CD8-positive, alpha-beta memory T cell (primary cell): ENCODE measurements around the gene SPATS2L. TPM values are rescaled to one million over a fixed set of nuclear protein-coding genes. Genes with fewer than 3 reads are reported as not detected.
A peak's percentile ranks its signal among the peaks of the same experiment; 100 is the strongest.

Source experiments
- CTCF ChIA-PET: fragments of 350-600 bp; sonication (Branson Sonifier 250); formaldehyde crosslinking; loops from one replicate; lab custom pipeline; 2021; ENCODE audit warnings: antibody characterized with exemption; lab: Charles Lee
- POLR2A ChIA-PET: fragments of 350-600 bp; sonication (Branson Sonifier 250); formaldehyde crosslinking; loops from one replicate; lab custom pipeline; 2021; ENCODE audit warnings: antibody characterized with exemption; lab: Charles Lee
- DNase-seq, 5 donors: peaks; one replicate each; pipeline versions ENCODE4 v3.0.0 to v3.0.0-alpha.2; 2020 to 2022; ENCODE audit warnings: mixed read lengths in 1 of 5
- H3K27ac ChIP-seq: one replicate; pipeline ENCODE4 v1.7.0; 2013; ENCODE audit warnings: low read depth, mild to moderate bottlenecking, low read length, moderate library complexity
- H3K27me3 ChIP-seq: 2 replicates; pipeline ENCODE4 v1.7.0; 2013; ENCODE audit warnings: low read length, mild to moderate bottlenecking; ENCODE audit not compliant: insufficient read depth, poor library complexity, severe bottlenecking
- H3K36me3 ChIP-seq: 2 replicates; pipeline ENCODE4 v1.7.0; 2013; ENCODE audit warnings: mild to moderate bottlenecking, low read length, moderate library complexity; ENCODE audit not compliant: insufficient read depth
- H3K4me1 ChIP-seq: 2 replicates; pipeline ENCODE4 v1.7.0; 2013; ENCODE audit warnings: mild to moderate bottlenecking, low read length, moderate library complexity; ENCODE audit not compliant: insufficient read depth
- H3K4me3 ChIP-seq: 2 replicates; pipeline ENCODE4 v1.7.0; 2013; ENCODE audit warnings: mild to moderate bottlenecking, low read length
- H3K9me3 ChIP-seq: 2 replicates; pipeline ENCODE4 v1.7.0; 2013; ENCODE audit warnings: mild to moderate bottlenecking, low read length
- H3K27ac Mint-ChIP-seq, 8 donors: one replicate each; pipeline ENCODE4 v1.8.0; 2020 to 2021; ENCODE audit warnings: mixed read lengths in 8 of 8, mild to moderate bottlenecking in 6 of 8, inconsistent platforms in 3 of 8, moderate library complexity in 3 of 8
- H3K27me3 Mint-ChIP-seq, 2 donors: one replicate each; pipeline ENCODE4 v1.8.0; 2020 to 2021; ENCODE audit warnings: mixed read lengths in 2 of 2, mild to moderate bottlenecking in 1 of 2, moderate library complexity in 1 of 2
- H3K36me3 Mint-ChIP-seq, 3 donors: one replicate each; pipeline ENCODE4 v1.8.0; 2020 to 2021; ENCODE audit warnings: mixed read lengths in 3 of 3, inconsistent platforms in 1 of 3, mild to moderate bottlenecking in 1 of 3
- H3K4me1 Mint-ChIP-seq, 3 donors: one replicate each; pipeline ENCODE4 v1.8.0; 2020 to 2021; ENCODE audit warnings: mixed read lengths in 3 of 3, inconsistent platforms in 1 of 3, mild to moderate bottlenecking in 1 of 3
- H3K4me3 Mint-ChIP-seq, 7 donors: one replicate each; pipeline ENCODE4 v1.8.0; 2020 to 2021; ENCODE audit warnings: mixed read lengths in 7 of 7, mild to moderate bottlenecking in 6 of 7, moderate library complexity in 4 of 7, inconsistent platforms in 2 of 7
- H3K9me3 Mint-ChIP-seq, 5 donors: one replicate each; pipeline ENCODE4 v1.8.0; 2020 to 2022; ENCODE audit warnings: mixed read lengths in 5 of 5, mild to moderate bottlenecking in 3 of 5, moderate library complexity in 2 of 5, inconsistent platforms in 1 of 5
- polyA plus RNA-seq: library from polyadenylated mRNA; unstranded; fragments of 300-500 nt; fragmentation: Illumina TruSeq; gene quantifications from one replicate; pipeline ENCODE4 v1.2.3, GENCODE V29; 2021
- total RNA-seq, 2 experiments: library from RNA; stranded (reverse); gene quantifications; one replicate each; pipeline ENCODE4 v1.2.3, GENCODE V29; 2021

The SPATS2L gene
- total and polyA plus RNA-seq, 3 experiments from 2014 or later = 11.3 to 22.2 (median 21.8) TPM

DNA sequence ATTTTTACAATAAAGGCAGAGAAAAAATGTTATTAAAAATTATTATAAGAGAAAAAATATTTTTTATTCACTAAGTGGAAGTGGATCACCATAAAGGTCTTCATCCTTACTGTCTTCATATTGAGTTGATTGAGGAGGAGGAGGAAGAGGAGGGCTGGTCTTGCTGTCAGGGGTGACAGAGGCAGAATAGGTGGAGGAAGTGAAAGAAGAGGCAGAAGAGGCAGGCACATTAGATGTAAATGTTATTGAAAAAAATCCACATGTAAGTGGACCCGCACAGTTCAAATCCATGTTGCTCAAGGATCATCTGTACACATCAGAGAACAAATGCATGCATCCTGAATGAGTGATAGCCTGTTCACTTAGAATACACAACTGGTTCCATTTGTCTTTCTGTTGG lies 6.4 kb upstream of the SPATS2L start:
- DNase-seq = no peak
- H3K4me1 ChIP-seq = no peaks in the 10 kb centered on the region
- no peak overlapping the region for H3K27ac ChIP-seq
- Mint-ChIP-seq H3K4me3 (no peak overlapping the region), H3K4me1 (no peaks in the 10 kb centered on the region), H3K27ac (no peak overlapping the region), H3K9me3 (no peaks in the 10 kb centered on the region), H3K36me3 (no peaks in the 10 kb centered on the region), H3K27me3 (peaks cover 2 to 3% of the 10 kb centered on the region in 2 donors)
- no peak overlapping the region for H3K4me3 ChIP-seq
- CTCF ChIA-PET = no interaction called here
- no peaks in the 10 kb centered on the region for H3K9me3 ChIP-seq
- H3K36me3 ChIP-seq = no peaks in the 10 kb centered on the region
- H3K27me3 ChIP-seq = no peaks in the 10 kb centered on the region
- POLR2A ChIA-PET = no interaction called here

DNA sequence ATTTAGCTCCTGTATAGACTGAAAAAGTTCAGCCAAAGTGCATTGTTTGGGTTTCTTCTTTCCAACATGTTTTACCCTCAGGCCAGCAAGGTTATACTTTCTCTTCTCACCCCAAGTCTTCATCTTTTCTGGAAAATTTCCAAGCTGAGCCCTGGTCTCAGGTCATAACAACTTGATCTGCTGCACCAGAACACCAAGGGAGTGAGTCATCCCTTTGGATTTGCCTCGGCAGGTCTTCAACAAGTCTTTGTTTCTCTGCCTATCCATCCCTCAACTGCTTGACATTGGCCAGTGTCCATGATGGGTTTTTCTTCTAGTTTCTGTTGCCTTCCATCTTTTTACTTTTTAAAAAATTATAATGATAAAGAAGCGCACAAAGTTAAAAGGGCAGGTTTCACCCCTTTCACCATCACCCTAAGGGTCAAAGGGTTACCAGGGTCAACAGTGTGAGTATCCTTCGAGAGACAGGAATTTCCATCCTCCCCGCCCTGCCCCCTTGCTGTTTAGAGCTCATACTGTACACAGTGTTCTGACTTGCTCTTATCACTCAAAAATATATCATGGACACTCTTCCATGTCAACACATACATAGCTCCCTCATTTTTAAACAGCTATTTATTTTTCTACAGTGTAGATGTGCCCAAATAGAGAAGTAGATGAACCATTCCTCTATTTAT lies 5.7 kb upstream of the SPATS2L start:
- Histone ChIP-seq H3K27ac (no peak overlapping the region), H3K36me3 (no peaks in the 10 kb centered on the region), H3K4me1 (peaks cover under 1% of the 10 kb centered on the region), H3K9me3 (no peaks in the 10 kb centered on the region), H3K4me3 (no peak overlapping the region), H3K27me3 (no peaks in the 10 kb centered on the region)
- POLR2A ChIA-PET = no interaction called here
- peaks cover under 1 to 2% (median 1%) of the 10 kb centered on the region in 3 donors for H3K4me1 Mint-ChIP-seq
- CTCF ChIA-PET = no interaction called here
- peaks cover 3% of the 10 kb centered on the region in 2 donors for H3K27me3 Mint-ChIP-seq
- H3K27ac Mint-ChIP-seq = no peak overlapping the region
- H3K4me3 Mint-ChIP-seq = no peak overlapping the region
- H3K36me3 Mint-ChIP-seq = no peaks in the 10 kb centered on the region
- H3K9me3 Mint-ChIP-seq = no peaks in the 10 kb centered on the region
- no peak for DNase-seq

DNA sequence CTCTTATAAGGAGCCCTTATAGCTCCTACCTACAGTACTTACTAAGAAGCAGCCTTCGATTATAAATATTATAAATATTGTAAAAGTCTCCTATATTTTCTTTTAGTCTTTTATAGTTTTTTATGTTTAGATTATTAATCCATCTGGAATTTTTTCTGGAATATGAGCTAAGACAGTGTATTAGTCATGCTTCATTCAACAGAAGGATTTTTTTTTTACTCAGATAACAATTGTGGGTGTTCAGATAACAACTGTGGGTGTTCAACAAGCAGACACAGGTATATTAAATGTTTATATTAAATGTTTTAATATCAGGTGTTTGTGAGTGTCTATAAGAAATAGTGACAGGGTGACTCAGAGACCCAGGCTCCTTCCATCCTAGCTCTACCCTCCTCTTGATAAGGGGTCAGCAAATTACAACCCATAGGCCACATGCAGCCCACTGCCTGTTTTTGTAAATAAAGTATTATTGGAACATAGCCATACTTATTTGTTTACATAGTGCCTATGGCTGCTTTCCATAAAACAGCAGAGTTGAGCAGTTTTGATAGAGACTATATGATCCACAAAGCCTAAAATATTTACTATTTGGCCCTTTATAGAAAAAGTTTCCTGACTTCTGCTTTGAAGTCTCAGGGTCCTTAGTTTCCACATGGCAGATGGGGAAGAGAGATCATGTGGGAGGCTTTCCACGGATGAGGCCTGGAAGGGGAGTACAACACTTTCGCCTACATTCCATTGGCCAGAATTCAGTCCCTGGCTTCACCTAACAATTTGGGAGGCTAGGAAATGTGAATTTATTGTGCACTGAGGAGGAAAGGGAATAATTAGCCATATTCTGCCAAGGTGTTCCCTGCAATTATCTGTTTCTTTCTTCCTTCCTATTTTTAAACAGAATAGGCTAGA lies 4.3 kb upstream of the SPATS2L start:
- no peaks in the 10 kb centered on the region for H3K9me3 Mint-ChIP-seq
- ChIA-PET CTCF (no interaction called here), POLR2A (no interaction called here)
- Histone ChIP-seq H3K9me3 (no peaks in the 10 kb centered on the region), H3K36me3 (no peaks in the 10 kb centered on the region), H3K27me3 (no peaks in the 10 kb centered on the region), H3K4me1 (peaks cover 5% of the 10 kb centered on the region), H3K27ac (no peak overlapping the region), H3K4me3 (no peak overlapping the region)
- peaks cover 5 to 8% (median 7%) of the 10 kb centered on the region in 3 donors for H3K4me1 Mint-ChIP-seq
- no peak overlapping the region for H3K4me3 Mint-ChIP-seq
- DNase-seq = no peak
- H3K27me3 Mint-ChIP-seq = peaks cover 3 to 5% of the 10 kb centered on the region in 2 donors
- H3K27ac Mint-ChIP-seq = no peak overlapping the region
- H3K36me3 Mint-ChIP-seq = peaks cover 0 to 3% (median 0%) of the 10 kb centered on the region in 3 donors

DNA sequence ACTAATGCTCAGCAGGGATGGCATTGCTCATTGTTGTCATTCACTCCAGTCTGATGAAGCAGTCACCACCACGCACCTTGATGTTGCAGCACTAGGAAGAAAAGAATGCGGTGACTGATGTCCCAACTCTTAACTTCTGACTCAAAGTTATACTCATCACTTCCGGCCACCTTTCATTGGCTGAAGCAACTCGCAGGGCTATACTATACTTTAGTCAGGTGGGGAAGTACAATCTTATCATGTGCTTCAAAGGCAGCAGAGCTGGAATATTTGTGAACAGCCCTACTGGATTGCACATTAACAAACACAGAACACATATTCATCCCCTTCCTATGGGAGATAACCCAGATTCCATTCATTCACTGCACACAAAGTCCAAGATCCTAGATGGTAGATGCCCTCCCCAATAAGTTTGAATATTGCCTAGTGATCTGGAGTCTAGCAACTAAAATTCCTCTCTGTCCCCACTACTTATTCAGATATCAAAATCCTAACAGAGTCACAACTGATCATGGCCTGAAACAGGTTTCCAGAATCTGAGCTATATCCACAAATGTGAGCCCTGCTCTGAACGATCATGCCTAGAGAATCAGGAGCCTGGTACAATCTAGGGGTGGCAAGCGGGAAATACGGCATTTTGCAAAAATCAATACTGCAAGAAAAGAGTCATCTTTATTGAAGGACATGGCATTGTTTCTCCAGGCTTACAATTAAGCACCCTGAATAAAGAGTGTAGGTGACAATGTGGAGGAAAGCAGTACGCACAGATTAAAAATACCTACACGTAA lies 3.4 kb upstream of the SPATS2L start:
- H3K9me3 ChIP-seq = no peaks in the 10 kb centered on the region
- peak overlapping the region in 1 of 7 donors; percentile 3 for H3K4me3 Mint-ChIP-seq
- no peaks in the 10 kb centered on the region for H3K9me3 Mint-ChIP-seq
- no peaks in the 10 kb centered on the region for H3K27me3 ChIP-seq
- peaks cover 11 to 15% (median 13%) of the 10 kb centered on the region in 3 donors for H3K4me1 Mint-ChIP-seq
- H3K27me3 Mint-ChIP-seq = peaks cover 0 to 5% of the 10 kb centered on the region in 2 donors
- no peak overlapping the region for H3K27ac Mint-ChIP-seq
- H3K27ac ChIP-seq = no peak overlapping the region
- CTCF ChIA-PET = no interaction called here
- POLR2A ChIA-PET = no interaction called here
- H3K4me3 ChIP-seq = no peak overlapping the region
- H3K36me3 ChIP-seq = no peaks in the 10 kb centered on the region
- H3K36me3 Mint-ChIP-seq = peaks cover 0 to 6% (median 0%) of the 10 kb centered on the region in 3 donors
- DNase-seq = no peak
- H3K4me1 ChIP-seq = peaks cover 5% of the 10 kb centered on the region

DNA sequence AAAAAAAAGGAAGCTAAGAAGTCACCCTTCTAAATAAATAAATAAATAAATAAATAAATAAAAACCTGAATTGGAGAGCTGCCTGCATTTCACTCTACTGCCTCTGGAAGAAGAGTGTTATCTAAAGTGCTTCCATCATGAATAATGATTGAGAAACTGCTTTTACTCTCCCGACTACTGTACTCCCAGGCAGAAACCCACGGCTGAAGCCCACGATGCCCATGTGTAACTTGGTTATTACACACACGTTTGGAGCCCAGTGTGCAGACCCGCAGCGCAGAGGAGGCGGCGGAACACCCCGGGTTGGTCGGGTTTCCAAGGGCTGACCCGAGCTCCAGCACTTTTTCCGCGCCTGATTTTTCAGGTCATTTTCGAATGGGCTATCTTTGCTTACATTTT lies 697 bp upstream of the SPATS2L start:
- H3K9me3 Mint-ChIP-seq = no peaks in the 10 kb centered on the region
- peaks cover 0 to 6% (median 4%) of the 10 kb centered on the region in 3 donors for H3K36me3 Mint-ChIP-seq
- H3K27ac Mint-ChIP-seq = peak overlapping the region in 6 of 8 donors; percentile 4 to 99 (median 82)
- Histone ChIP-seq H3K36me3 (no peaks in the 10 kb centered on the region), H3K4me1 (peaks cover 5% of the 10 kb centered on the region), H3K9me3 (no peaks in the 10 kb centered on the region), H3K27ac (peak overlapping the region; percentile 33), H3K4me3 (peak overlapping the region; percentile 53), H3K27me3 (no peaks in the 10 kb centered on the region)
- peaks cover 0 to 3% of the 10 kb centered on the region in 2 donors for H3K27me3 Mint-ChIP-seq
- peak overlapping the region; percentile 85 to 99 (median 95) for H3K4me3 Mint-ChIP-seq
- CTCF ChIA-PET = interaction anchor here (0.6 kb wide), 1 partner anchor 137 kb away, joined by 3 read pairs; no protein-coding TSS in a partner anchor
- POLR2A ChIA-PET = interaction anchor here (0.6 kb wide), 1 partner anchor 220 kb away, joined by 5 read pairs; no protein-coding TSS in a partner anchor
- peak in 1 of 5 donors; percentile 46 for DNase-seq
- H3K4me1 Mint-ChIP-seq = peaks cover 15 to 23% (median 19%) of the 10 kb centered on the region in 3 donors

DNA sequence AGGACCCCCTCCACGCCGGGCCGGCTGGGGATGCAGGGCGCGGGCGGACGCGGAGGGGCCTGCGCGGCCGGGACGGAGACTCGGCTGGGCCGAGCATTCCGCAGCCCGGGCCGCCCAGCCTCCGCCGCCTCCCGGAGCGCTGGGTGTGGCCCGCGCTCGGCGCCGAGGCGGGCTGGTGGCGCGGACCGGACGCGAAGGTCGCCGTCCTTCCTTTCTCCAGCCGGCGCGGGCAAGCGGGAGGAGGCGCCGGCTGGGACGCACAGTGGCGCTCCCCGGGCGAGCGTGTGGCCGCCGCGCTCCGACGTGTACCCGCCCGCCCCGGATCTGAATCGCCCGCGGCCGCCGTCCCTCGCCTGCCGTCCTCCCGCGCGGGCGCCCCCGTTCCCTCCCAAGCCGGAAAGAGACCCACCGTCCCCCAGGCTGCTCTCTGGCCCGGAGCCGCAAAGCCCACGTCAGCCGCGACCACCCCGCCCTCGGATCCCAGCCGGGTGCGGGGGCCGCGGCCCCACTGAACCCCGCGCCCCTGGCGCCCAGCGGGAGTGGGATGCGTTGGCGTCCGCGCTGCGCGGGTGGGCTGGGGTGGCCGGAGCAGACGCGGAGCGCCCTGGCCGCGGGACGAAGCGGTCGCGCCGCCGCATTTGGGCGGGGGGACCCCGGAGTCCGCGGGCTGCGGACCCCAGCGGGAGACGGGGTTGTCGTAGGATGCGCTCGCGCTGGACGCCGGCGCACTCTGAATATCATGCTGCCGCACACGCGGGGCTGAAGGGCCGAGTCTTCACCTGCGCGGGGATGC lies 634 bp downstream of the SPATS2L start:
- H3K27me3 ChIP-seq = no peaks in the 10 kb centered on the region
- Mint-ChIP-seq H3K27me3 (peaks cover 0 to 3% of the 10 kb centered on the region in 2 donors), H3K4me3 (peak overlapping the region; percentile 81 to 92 (median 89)), H3K36me3 (peaks cover 0 to 6% (median 4%) of the 10 kb centered on the region in 3 donors), H3K4me1 (peaks cover 15 to 23% (median 19%) of the 10 kb centered on the region in 3 donors), H3K9me3 (no peaks in the 10 kb centered on the region), H3K27ac (peak overlapping the region in 3 of 8 donors; percentile 10 to 74 (median 66))
- no peak overlapping the region for H3K27ac ChIP-seq
- no peaks in the 10 kb centered on the region for H3K36me3 ChIP-seq
- H3K4me1 ChIP-seq = peaks cover 5% of the 10 kb centered on the region
- CTCF ChIA-PET = interaction anchor here (1.0 to 1.1 kb wide), 2 partner anchors 45 to 173 kb away, joined by 3 read pairs; no protein-coding TSS in a partner anchor
- POLR2A ChIA-PET = no interaction called here
- H3K9me3 ChIP-seq = no peaks in the 10 kb centered on the region
- peak; percentile 3 to 47 (median 9) for DNase-seq
- peak overlapping the region; percentile 45 for H3K4me3 ChIP-seq
